Stimulated activated CD4-positive, alpha-beta T cell treated with anti-CD3 and anti-CD28 coated beads, Interleukin-2, amount 100 ng/mL, for 48 hours (primary cell): ENCODE measurements around the gene ARHGAP19.
"Not testable (repeated sequence)": the region's sequence is repeated elsewhere in the genome, so short reads cannot be mapped to it uniquely, and the experiment has no call there.

ENCODE experiments used
- DNase-seq, 2 donors: peaks; one replicate each; pipeline ENCODE4 v3.0.0-alpha.2; 2020

The ARHGAP19 gene

GRCh38 chr10:97279121-97279815, 13.2 kb downstream of the ARHGAP19 start:
- DNase-seq: no peak

- no peak for DNase-seq
Measured at GRCh38 chr10:97278491-97278989, 13.9 kb downstream of the ARHGAP19 start.

GRCh38 chr10:97277551-97277950, 14.9 kb downstream of the ARHGAP19 start:
- no peak for DNase-seq

GRCh38 chr10:97274828-97275227, 17.6 kb downstream of the ARHGAP19 start:
- no peak for DNase-seq

- DNase-seq: no peak
Measured at GRCh38 chr10:97273700-97274099, 18.7 kb downstream of the ARHGAP19 start.

- no peak for DNase-seq
Measured at GRCh38 chr10:97270523-97271154, 21.8 kb downstream of the ARHGAP19 start.

GRCh38 chr10:97267671-97268070, 24.8 kb downstream of the ARHGAP19 start:
- no peak for DNase-seq

- DNase-seq: not testable (repeated sequence)
Measured at GRCh38 chr10:97265095-97265494, 27.3 kb downstream of the ARHGAP19 start.

GRCh38 chr10:97263971-97264370, 28.5 kb downstream of the ARHGAP19 start:
- DNase-seq: no peak

- no peak for DNase-seq
Measured at GRCh38 chr10:97261656-97262055, 30.8 kb downstream of the ARHGAP19 start.

GRCh38 chr10:97261183-97261582, 31.3 kb downstream of the ARHGAP19 start:
- DNase-seq: no peak

GRCh38 chr10:97259119-97259518, 33.3 kb downstream of the ARHGAP19 start:
- DNase-seq: no peak

- no peak for DNase-seq
Measured at GRCh38 chr10:97256356-97256755, 36.1 kb downstream of the ARHGAP19 start.

- no peak for DNase-seq
Measured at GRCh38 chr10:97255512-97256293, 36.7 kb downstream of the ARHGAP19 start.

GRCh38 chr10:97254694-97255093, 37.7 kb downstream of the ARHGAP19 start:
- DNase-seq: no peak

GRCh38 chr10:97250952-97251351, 41.5 kb downstream of the ARHGAP19 start:
- DNase-seq: no peak

GRCh38 chr10:97243836-97244235, 48.6 kb downstream of the ARHGAP19 start:
- no peak for DNase-seq

GRCh38 chr10:97238855-97239254, 53.6 kb downstream of the ARHGAP19 start:
- DNase-seq: no peak

- DNase-seq: no peak
Measured at GRCh38 chr10:97235353-97235752, 57.1 kb downstream of the ARHGAP19 start.

GRCh38 chr10:97234400-97234799, 58.0 kb downstream of the ARHGAP19 start:
- DNase-seq: no peak

GRCh38 chr10:97230146-97230545, 62.3 kb downstream of the ARHGAP19 start:
- no peak for DNase-seq

GRCh38 chr10:97229322-97230015, 63.0 kb downstream of the ARHGAP19 start:
- no peak for DNase-seq

- no peak for DNase-seq
Measured at GRCh38 chr10:97228775-97229157, 63.7 kb downstream of the ARHGAP19 start.
